Thyroid gland (tissue), 4 donors: Measurements from ENCODE around the gene ZNF83. TPM values are rescaled to one million over a fixed set of nuclear protein-coding genes. Genes with fewer than 3 reads are reported as not detected.
"Not testable (repeated sequence)": the region's sequence is repeated elsewhere in the genome, so short reads cannot be mapped to it uniquely, and the experiment has no call there.

Experiments
- DNase-seq, 2 donors: peaks; one replicate each; pipeline ENCODE4 v3.0.0-alpha.2; 2019
- H3K27ac ChIP-seq, 3 donors: fragments of 200-600 bp; sonication (generic); 1 replicate in 2 of 3; 2 replicates in 1 of 3; pipeline ENCODE4 v1.5.1; 2016 to 2019; ENCODE audit warnings: mild to moderate bottlenecking in 1 of 3, moderate library complexity in 1 of 3
- H3K27me3 ChIP-seq: fragments of 200-600 bp; sonication (generic); one replicate; pipeline ENCODE4 v1.5.1; 2019
- H3K36me3 ChIP-seq, 2 donors: fragments of 200-600 bp; sonication (generic); one replicate each; pipeline ENCODE4 v1.5.1; 2016 to 2019
- H3K4me1 ChIP-seq, 2 donors: fragments of 200-600 bp; sonication (generic); one replicate each; pipeline ENCODE4 v1.5.1; 2017 to 2019
- H3K4me3 ChIP-seq, 3 donors: fragments of 200-600 bp; sonication (generic); replicated peaks in 1 of 3; 1 replicate in 2 of 3; 2 replicates in 1 of 3; pipeline ENCODE4 v1.5.1; 2016; ENCODE audit warnings: mild to moderate bottlenecking in 1 of 3
- H3K9me3 ChIP-seq: fragments of 200-600 bp; sonication (generic); one replicate; pipeline ENCODE4 v1.5.1; 2017
- CTCF ChIP-seq, 6 experiments: fragments of 200-600 bp in 3 of 6; fragments of 450-650 bp in 3 of 6; sonication (generic) in 3 of 6; IDR thresholded peaks; one replicate each; pipeline ENCODE4 v1.5.1; 2016 to 2019; ENCODE audit warnings: antibody characterized with exemption in 6 of 6, mild to moderate bottlenecking in 2 of 6, inconsistent platforms in 1 of 6, moderate library complexity in 1 of 6
- POLR2A ChIP-seq, 2 donors: fragments of 450-650 bp; IDR thresholded peaks; one replicate each; pipeline ENCODE4 v1.6.1; 2017; ENCODE audit warnings: antibody characterized with exemption in 2 of 2, mild to moderate bottlenecking in 2 of 2, moderate library complexity in 1 of 2
- WGBS, 2 donors: methylation state at CpG; one replicate each; pipeline ENCODE4 v1.1.5; 2017; 5-methylcytosine and 5-hydroxymethylcytosine counted together
- intact Hi-C: fragments of 100-400 bp; cut with DNase I; formaldehyde crosslinking; loops from one replicate; pipeline ENCODE4 v1.15.1; 2023
- total RNA-seq, 4 donors: library from RNA; depleted of rRNA; stranded (reverse); fragments of >200 nt; gene quantifications; one replicate each; pipeline ENCODE4 v1.2.3, GENCODE V29; 2016

Gene ZNF83
- total RNA-seq, 4 donors from 2014 or later: 75.3 to 125 (median 97.0) TPM

GRCh38 chr19:52646571-52647217, 8.5 kb upstream of the ZNF83 start:
- H3K36me3 ChIP-seq: no peaks in the 10 kb centered on the region
- WGBS, 2 donors: 100% methylated on average over 1 of the region's 1 CpG
- no peak overlapping the region for H3K4me3 ChIP-seq
- no peaks in the 10 kb centered on the region for H3K27me3 ChIP-seq
- no peak for DNase-seq
- intact Hi-C loops: no loop called here
- TF ChIP-seq POLR2A (IDR thresholded peaks at IDR 0.05) (no peak), CTCF (IDR thresholded peaks at IDR 0.05) (no peak)
- no peaks in the 10 kb centered on the region for H3K9me3 ChIP-seq
- H3K4me1 ChIP-seq: peaks cover 0 to 9% of the 10 kb centered on the region in 2 donors
- H3K27ac ChIP-seq: no peak overlapping the region

GRCh38 chr19:52640916-52641315, 2.8 kb upstream of the ZNF83 start:
- peaks cover 5 to 11% of the 10 kb centered on the region in 2 donors for H3K4me1 ChIP-seq
- H3K27me3 ChIP-seq: no peaks in the 10 kb centered on the region
- intact Hi-C loops: no loop called here
- no peaks in the 10 kb centered on the region for H3K36me3 ChIP-seq
- no peak overlapping the region for H3K27ac ChIP-seq
- WGBS, 2 donors: 56% methylated on average over 13 to 14 of the region's 14 CpGs
- H3K9me3 ChIP-seq: no peaks in the 10 kb centered on the region
- TF ChIP-seq CTCF (IDR thresholded peaks at IDR 0.05) (no peak), POLR2A (IDR thresholded peaks at IDR 0.05) (no peak)
- H3K4me3 ChIP-seq: no peak overlapping the region
- DNase-seq: no peak

- Histone ChIP-seq H3K9me3 (no peaks in the 10 kb centered on the region), H3K36me3 (no peaks in the 10 kb centered on the region), H3K4me1 (peaks cover 5 to 11% of the 10 kb centered on the region in 2 donors), H3K27ac (no peak overlapping the region), H3K27me3 (no peaks in the 10 kb centered on the region), H3K4me3 (no peak overlapping the region)
- TF ChIP-seq CTCF (IDR thresholded peaks at IDR 0.05) (no peak), POLR2A (IDR thresholded peaks at IDR 0.05) (no peak)
- WGBS, 2 donors: 93 to 96% methylated on average over 10 of the region's 10 CpGs
- intact Hi-C loops: loop anchor here (5.0 kb wide), 1 partner anchor 52 kb away; no protein-coding TSS in a partner anchor
- no peak for DNase-seq
These were observed 1.8 kb upstream of the ZNF83 start for GRCh38 chr19:52639996-52640395.

GRCh38 chr19:52638601-52639000, 446 bp upstream of the ZNF83 start:
- TF ChIP-seq CTCF (IDR thresholded peaks at IDR 0.05) (no peak), POLR2A (IDR thresholded peaks at IDR 0.05) (no peak)
- Histone ChIP-seq H3K4me1 (peaks cover 5 to 11% of the 10 kb centered on the region in 2 donors), H3K27me3 (no peaks in the 10 kb centered on the region), H3K27ac (peak overlapping the region in 1 of 3 donors; percentile 18), H3K36me3 (no peaks in the 10 kb centered on the region), H3K4me3 (peak overlapping the region in 1 of 3 donors; percentile 42), H3K9me3 (no peaks in the 10 kb centered on the region)
- WGBS, 2 donors: 7 to 18% methylated on average over 14 of the region's 14 CpGs
- peak in 1 of 2 donors; percentile 11 for DNase-seq
- intact Hi-C loops: loop anchor here (5.0 kb wide), 1 partner anchor 54 kb away; no protein-coding TSS in a partner anchor

- TF ChIP-seq CTCF (IDR thresholded peaks at IDR 0.05): no peak
- TF ChIP-seq POLR2A (IDR thresholded peaks at IDR 0.05): no peak
- Histone ChIP-seq H3K4me3 (no peak overlapping the region), H3K27me3 (no peaks in the 10 kb centered on the region), H3K36me3 (no peaks in the 10 kb centered on the region), H3K4me1 (peaks cover 5 to 11% of the 10 kb centered on the region in 2 donors), H3K9me3 (no peaks in the 10 kb centered on the region), H3K27ac (no peak overlapping the region)
- intact Hi-C loops: loop anchor here (5.0 kb wide), 1 partner anchor 56 kb away; no protein-coding TSS in a partner anchor
- WGBS, 2 donors: 85 to 89% methylated on average over 11 of the region's 11 CpGs
- no peak for DNase-seq
These were observed 2.2 kb downstream of the ZNF83 start for GRCh38 chr19:52635786-52636570.

- H3K4me3 ChIP-seq, H3K36me3 ChIP-seq, H3K27me3 ChIP-seq, H3K9me3 ChIP-seq, intact Hi-C loops: not testable (repeated sequence)
- 76 to 94% methylated on average over 3 of the region's 3 CpGs for WGBS, 2 donors
- peak overlapping the region; percentile 36 to 61 (median 49) for H3K27ac ChIP-seq
- DNase-seq: peak; percentile 38 to 44
- peaks cover 8 to 12% of the 10 kb centered on the region in 2 donors for H3K4me1 ChIP-seq
These were observed 10.7 kb downstream of the ZNF83 start for GRCh38 chr19:52627441-52627840.
